ENCODE data around the gene PITPNC1.

Gene PITPNC1

DNA sequence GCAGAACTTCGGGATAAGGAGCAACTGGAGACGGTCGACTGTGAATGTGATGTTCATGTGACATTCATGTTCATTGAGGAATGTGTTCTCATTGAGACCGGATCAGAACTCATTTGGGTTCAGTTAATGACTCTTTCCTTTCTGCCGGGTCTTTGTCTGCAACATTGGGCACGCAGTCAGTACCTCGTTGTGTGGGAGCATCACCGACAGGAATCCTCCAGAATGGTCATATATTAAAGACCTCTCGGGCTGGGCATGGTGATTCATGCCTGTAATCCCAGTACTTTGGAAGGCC, 144.6 kb downstream of the PITPNC1 start:
- no CpG with 5 or more reads among the region's 9 CpGs for WGBS, 2 donors (ENCODE audit: extremely low coverage in 2 of 2, insufficient read length in 2 of 2, insufficient replicate concordance in 1 of 2)
- Histone ChIP-seq H3K9ac (ENCODE audit: low read depth, low read length, poor library complexity) (no peak overlapping the region), H2AFZ (ENCODE audit: low read length) (no peak overlapping the region), H3K9me3 (replicated peaks in 1 of 2; ENCODE audit: control insufficient read depth in 2 of 2, insufficient read depth in 1 of 2, low read depth in 1 of 2, low read length in 2 of 2) (peaks cover 3 to 8% of the 10 kb centered on the region in 2 donors), H3K4ac (ENCODE audit: low read length) (no peak overlapping the region), H3K27ac (replicated peaks; ENCODE audit: low read length) (no peak overlapping the region), H3K18ac (ENCODE audit: low read length) (no peak overlapping the region), H2BK12ac (ENCODE audit: low read length) (no peak overlapping the region), H2BK120ac (ENCODE audit: low read depth, low read length) (no peak overlapping the region), H2BK15ac (ENCODE audit: low read length) (no peak overlapping the region), H2AK5ac (ENCODE audit: low read depth, low read length) (no peak overlapping the region), H3K23ac (ENCODE audit: low read depth, low read length, poor library complexity) (no peak overlapping the region), H3K36me3 (replicated peaks in 1 of 2; ENCODE audit: control insufficient read depth in 2 of 2, insufficient read depth in 2 of 2, low read length in 2 of 2) (no peaks in the 10 kb centered on the region), H4K91ac (ENCODE audit: low read depth, low read length, poor library complexity) (no peak overlapping the region), H3K4me3 (ENCODE audit: low read length in 2 of 2) (no peak overlapping the region), H3K4me2 (ENCODE audit: insufficient read depth, low read length, poor library complexity, severe bottlenecking) (no peak overlapping the region), H2BK5ac (ENCODE audit: low read length) (no peak overlapping the region), H3K79me1 (ENCODE audit: low read depth, low read length) (no peaks in the 10 kb centered on the region), H4K8ac (ENCODE audit: low read depth, low read length) (no peak overlapping the region), H3K14ac (ENCODE audit: low read length) (no peak overlapping the region), H3K4me1 (ENCODE audit: control insufficient read depth in 2 of 2, insufficient read depth in 1 of 2, low read depth in 1 of 2, low read length in 2 of 2) (peaks cover 2 to 13% of the 10 kb centered on the region in 2 donors), H3K27me3 (ENCODE audit: control insufficient read depth in 3 of 3, insufficient read depth in 3 of 3, low read depth in 1 of 3, low read length in 3 of 3) (no peaks in the 10 kb centered on the region)
- DNase-seq (ENCODE audit: low spot score): no peak

DNA sequence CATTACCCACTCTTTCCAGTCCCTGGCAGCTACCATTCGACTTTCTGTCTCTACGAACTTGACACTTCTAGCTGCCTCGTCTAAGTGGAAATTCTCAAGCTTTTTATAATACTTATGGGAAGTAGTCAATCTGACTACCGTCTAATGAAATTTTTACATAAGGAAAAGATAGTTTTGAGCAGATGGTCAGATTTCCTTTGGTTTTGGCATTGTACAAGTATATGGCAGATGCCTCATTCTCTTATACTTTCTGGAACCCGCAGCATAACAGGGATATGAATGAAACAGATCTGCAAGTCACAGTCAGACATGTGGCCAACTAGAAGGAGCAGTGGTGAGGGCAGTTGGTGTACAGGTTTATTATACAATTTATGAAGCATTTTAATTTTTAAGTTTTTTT, 146.0 kb downstream of the PITPNC1 start:
- no peak overlapping the region for H3K14ac ChIP-seq (ENCODE audit: low read length)
- H3K4ac ChIP-seq (ENCODE audit: low read length): no peak overlapping the region
- no peak overlapping the region for H2BK5ac ChIP-seq (ENCODE audit: low read length)
- H2BK12ac ChIP-seq (ENCODE audit: low read length): no peak overlapping the region
- peaks cover 2 to 13% of the 10 kb centered on the region in 2 donors for H3K4me1 ChIP-seq (ENCODE audit: control insufficient read depth in 2 of 2, insufficient read depth in 1 of 2, low read depth in 1 of 2, low read length in 2 of 2)
- H2BK15ac ChIP-seq (ENCODE audit: low read length): no peak overlapping the region
- H2AK5ac ChIP-seq (ENCODE audit: low read depth, low read length): no peak overlapping the region
- no CpG with 5 or more reads among the region's 5 CpGs for WGBS, 2 donors (ENCODE audit: extremely low coverage in 2 of 2, insufficient read length in 2 of 2, insufficient replicate concordance in 1 of 2)
- no peak overlapping the region for H3K4me3 ChIP-seq (ENCODE audit: low read length in 2 of 2)
- no peaks in the 10 kb centered on the region for H3K27me3 ChIP-seq (ENCODE audit: control insufficient read depth in 3 of 3, insufficient read depth in 3 of 3, low read depth in 1 of 3, low read length in 3 of 3)
- H3K23ac ChIP-seq (ENCODE audit: low read depth, low read length, poor library complexity): no peak overlapping the region
- no peak overlapping the region for H4K91ac ChIP-seq (ENCODE audit: low read depth, low read length, poor library complexity)
- H3K9me3 ChIP-seq (replicated peaks in 1 of 2; ENCODE audit: control insufficient read depth in 2 of 2, insufficient read depth in 1 of 2, low read depth in 1 of 2, low read length in 2 of 2): no peaks in the 10 kb centered on the region
- no peaks in the 10 kb centered on the region for H3K36me3 ChIP-seq (replicated peaks in 1 of 2; ENCODE audit: control insufficient read depth in 2 of 2, insufficient read depth in 2 of 2, low read length in 2 of 2)
- no peaks in the 10 kb centered on the region for H3K79me1 ChIP-seq (ENCODE audit: low read depth, low read length)
- H3K4me2 ChIP-seq (ENCODE audit: insufficient read depth, low read length, poor library complexity, severe bottlenecking): no peak overlapping the region
- H4K8ac ChIP-seq (ENCODE audit: low read depth, low read length): no peak overlapping the region
- H3K27ac ChIP-seq (replicated peaks; ENCODE audit: low read length): no peak overlapping the region
- no peak overlapping the region for H3K9ac ChIP-seq (ENCODE audit: low read depth, low read length, poor library complexity)
- H2AFZ ChIP-seq (ENCODE audit: low read length): no peak overlapping the region
- H3K18ac ChIP-seq (ENCODE audit: low read length): no peak overlapping the region
- no peak overlapping the region for H2BK120ac ChIP-seq (ENCODE audit: low read depth, low read length)
- no peak for DNase-seq (ENCODE audit: low spot score)

DNA sequence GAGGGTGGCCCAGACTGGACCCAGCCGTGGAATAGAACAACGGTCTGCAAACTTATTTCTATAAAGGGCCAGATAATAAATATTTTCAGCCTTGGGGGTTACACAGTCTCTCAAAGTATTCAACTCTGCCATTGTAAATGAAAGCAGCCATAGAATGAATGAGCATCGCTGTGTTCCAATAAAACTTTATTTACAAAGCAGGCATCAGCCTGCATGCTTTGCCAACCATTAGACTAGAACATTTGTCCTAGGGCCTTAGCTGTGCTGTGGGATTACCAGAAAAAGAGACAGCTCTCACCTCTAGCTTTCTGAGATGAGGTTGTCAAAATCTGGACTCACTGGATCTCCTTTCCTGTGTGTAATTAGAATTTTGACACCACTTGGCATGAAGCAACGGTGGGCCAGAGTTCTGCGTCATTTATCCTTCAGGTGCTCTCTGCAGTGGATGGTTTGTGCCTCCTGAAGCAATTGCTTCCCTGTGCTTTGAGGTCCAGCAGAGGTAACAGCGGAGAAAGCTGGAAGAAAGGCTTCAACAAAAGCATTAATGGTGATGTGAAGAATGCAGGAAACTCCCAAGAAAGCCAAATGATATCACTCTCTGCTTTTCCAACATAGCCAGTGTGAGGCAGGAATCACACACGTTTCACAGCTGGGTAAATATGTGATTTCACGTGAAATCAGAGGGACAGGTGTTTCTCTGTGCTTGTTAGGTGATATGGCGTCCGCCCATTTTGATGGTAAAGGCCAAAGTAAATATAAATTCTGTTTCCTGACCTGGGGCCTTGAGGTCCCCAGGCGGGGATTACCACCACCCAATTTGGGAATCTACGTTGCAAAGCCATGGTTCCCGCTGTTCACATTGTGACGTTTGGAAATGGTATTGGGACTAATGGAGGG, 148.4 kb downstream of the PITPNC1 start:
- H2BK5ac ChIP-seq (ENCODE audit: low read length): no peak overlapping the region
- H3K18ac ChIP-seq (ENCODE audit: low read length): no peak overlapping the region
- H3K36me3 ChIP-seq (replicated peaks in 1 of 2; ENCODE audit: control insufficient read depth in 2 of 2, insufficient read depth in 2 of 2, low read length in 2 of 2): no peaks in the 10 kb centered on the region
- peaks cover 5 to 10% of the 10 kb centered on the region in 2 donors for H3K4me1 ChIP-seq (ENCODE audit: control insufficient read depth in 2 of 2, insufficient read depth in 1 of 2, low read depth in 1 of 2, low read length in 2 of 2)
- H3K27me3 ChIP-seq (ENCODE audit: control insufficient read depth in 3 of 3, insufficient read depth in 3 of 3, low read depth in 1 of 3, low read length in 3 of 3): peaks cover 0 to 2% (median 0%) of the 10 kb centered on the region in 3 experiments
- H2BK120ac ChIP-seq (ENCODE audit: low read depth, low read length): no peak overlapping the region
- H2AFZ ChIP-seq (ENCODE audit: low read length): no peak overlapping the region
- H2BK12ac ChIP-seq (ENCODE audit: low read length): no peak overlapping the region
- H3K79me1 ChIP-seq (ENCODE audit: low read depth, low read length): no peaks in the 10 kb centered on the region
- no peak overlapping the region for H2BK15ac ChIP-seq (ENCODE audit: low read length)
- WGBS, 2 donors (ENCODE audit: extremely low coverage in 2 of 2, insufficient read length in 2 of 2, insufficient replicate concordance in 1 of 2): no CpG with 5 or more reads among the region's 14 CpGs
- H3K23ac ChIP-seq (ENCODE audit: low read depth, low read length, poor library complexity): no peak overlapping the region
- H4K91ac ChIP-seq (ENCODE audit: low read depth, low read length, poor library complexity): no peak overlapping the region
- H3K14ac ChIP-seq (ENCODE audit: low read length): no peak overlapping the region
- no peak overlapping the region for H3K9ac ChIP-seq (ENCODE audit: low read depth, low read length, poor library complexity)
- H2AK5ac ChIP-seq (ENCODE audit: low read depth, low read length): no peak overlapping the region
- H3K4me2 ChIP-seq (ENCODE audit: insufficient read depth, low read length, poor library complexity, severe bottlenecking): no peak overlapping the region
- no peak for DNase-seq (ENCODE audit: low spot score)
- H3K27ac ChIP-seq (replicated peaks; ENCODE audit: low read length): no peak overlapping the region
- H3K4me3 ChIP-seq (ENCODE audit: low read length in 2 of 2): no peak overlapping the region
- H4K8ac ChIP-seq (ENCODE audit: low read depth, low read length): no peak overlapping the region
- H3K9me3 ChIP-seq (replicated peaks in 1 of 2; ENCODE audit: control insufficient read depth in 2 of 2, insufficient read depth in 1 of 2, low read depth in 1 of 2, low read length in 2 of 2): no peaks in the 10 kb centered on the region
- H3K4ac ChIP-seq (ENCODE audit: low read length): no peak overlapping the region

DNA sequence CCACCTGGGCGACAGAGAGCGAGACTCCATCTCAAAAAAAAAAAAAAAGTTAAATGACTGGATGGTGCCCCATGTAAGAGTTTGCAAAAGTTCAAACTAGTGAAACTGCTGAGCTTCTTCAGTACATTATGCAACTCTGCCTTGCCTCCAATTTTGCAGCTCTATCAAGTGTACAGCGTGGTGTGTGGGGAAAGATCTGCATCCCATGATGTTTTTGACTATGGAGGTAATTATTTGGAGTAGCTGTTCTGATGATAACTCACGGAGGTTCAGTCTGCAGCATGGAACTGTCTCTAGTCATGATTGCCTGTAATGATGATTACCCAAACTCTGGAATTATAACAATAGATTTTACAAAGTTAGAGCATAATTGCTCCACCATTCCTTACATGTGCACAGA, 149.6 kb downstream of the PITPNC1 start:
- H3K4ac ChIP-seq (ENCODE audit: low read length): no peak overlapping the region
- H3K27me3 ChIP-seq (ENCODE audit: control insufficient read depth in 3 of 3, insufficient read depth in 3 of 3, low read depth in 1 of 3, low read length in 3 of 3): peaks cover 0 to 2% (median 0%) of the 10 kb centered on the region in 3 experiments
- H2AK5ac ChIP-seq (ENCODE audit: low read depth, low read length): no peak overlapping the region
- H3K4me3 ChIP-seq (ENCODE audit: low read length in 2 of 2): no peak overlapping the region
- H4K8ac ChIP-seq (ENCODE audit: low read depth, low read length): no peak overlapping the region
- H2AFZ ChIP-seq (ENCODE audit: low read length): no peak overlapping the region
- WGBS, 2 donors (ENCODE audit: extremely low coverage in 2 of 2, insufficient read length in 2 of 2, insufficient replicate concordance in 1 of 2): no CpG with 5 or more reads among the region's 4 CpGs
- H3K79me1 ChIP-seq (ENCODE audit: low read depth, low read length): no peaks in the 10 kb centered on the region
- H3K27ac ChIP-seq (replicated peaks; ENCODE audit: low read length): no peak overlapping the region
- no peaks in the 10 kb centered on the region for H3K9me3 ChIP-seq (replicated peaks in 1 of 2; ENCODE audit: control insufficient read depth in 2 of 2, insufficient read depth in 1 of 2, low read depth in 1 of 2, low read length in 2 of 2)
- H3K18ac ChIP-seq (ENCODE audit: low read length): no peak overlapping the region
- no peak overlapping the region for H3K4me2 ChIP-seq (ENCODE audit: insufficient read depth, low read length, poor library complexity, severe bottlenecking)
- no peak overlapping the region for H2BK12ac ChIP-seq (ENCODE audit: low read length)
- H3K23ac ChIP-seq (ENCODE audit: low read depth, low read length, poor library complexity): no peak overlapping the region
- H2BK5ac ChIP-seq (ENCODE audit: low read length): no peak overlapping the region
- no peak overlapping the region for H3K14ac ChIP-seq (ENCODE audit: low read length)
- no peak overlapping the region for H4K91ac ChIP-seq (ENCODE audit: low read depth, low read length, poor library complexity)
- H3K4me1 ChIP-seq (ENCODE audit: control insufficient read depth in 2 of 2, insufficient read depth in 1 of 2, low read depth in 1 of 2, low read length in 2 of 2): peaks cover 8 to 14% of the 10 kb centered on the region in 2 donors
- DNase-seq (ENCODE audit: low spot score): no peak
- no peak overlapping the region for H2BK15ac ChIP-seq (ENCODE audit: low read length)
- no peak overlapping the region for H2BK120ac ChIP-seq (ENCODE audit: low read depth, low read length)
- H3K9ac ChIP-seq (ENCODE audit: low read depth, low read length, poor library complexity): no peak overlapping the region
- H3K36me3 ChIP-seq (replicated peaks in 1 of 2; ENCODE audit: control insufficient read depth in 2 of 2, insufficient read depth in 2 of 2, low read length in 2 of 2): no peaks in the 10 kb centered on the region

Measured in neuronal stem cell (in vitro differentiated cells).